Vagina (tissue), 2 donors: ENCODE measurements around the gene MAP3K9. TPM values are rescaled to one million over a fixed set of nuclear protein-coding genes. Genes with fewer than 3 reads are reported as not detected.

Experiments
- DNase-seq, 2 donors: peaks; one replicate each; pipeline ENCODE4 v3.0.0-alpha.2; 2017; ENCODE audit errors: extremely low spot score in 2 of 2
- H3K27ac ChIP-seq: fragments of 200-600 bp; sonication (generic); one replicate; pipeline ENCODE4 v1.5.1; 2019
- H3K27me3 ChIP-seq: fragments of 200-600 bp; sonication (generic); one replicate; pipeline ENCODE4 v1.5.1; 2019
- H3K36me3 ChIP-seq, 2 donors: fragments of 200-600 bp; sonication (generic); one replicate each; pipeline ENCODE4 v1.5.1; 2017 to 2019
- H3K4me1 ChIP-seq: fragments of 200-600 bp; sonication (generic); one replicate; pipeline ENCODE4 v1.5.1; 2019
- H3K4me3 ChIP-seq, 2 donors: fragments of 200-600 bp; sonication (generic); 1 replicate in 1 of 2; 2 replicates in 1 of 2; pipeline ENCODE4 v1.5.1; 2016 to 2019
- H3K9me3 ChIP-seq: fragments of 200-600 bp; sonication (generic); one replicate; pipeline ENCODE4 v1.5.1; 2019
- CTCF ChIP-seq, 3 experiments: fragments of 450-650 bp in 2 of 3; fragments of 200-600 bp in 1 of 3; sonication (generic) in 1 of 3; IDR thresholded peaks; one replicate each; pipeline ENCODE4 v1.5.1; 2017 to 2019; ENCODE audit warnings: antibody characterized with exemption in 3 of 3, mild to moderate bottlenecking in 2 of 3, moderate library complexity in 2 of 3
- POLR2A ChIP-seq, 2 donors: fragments of 450-650 bp; IDR thresholded peaks; one replicate each; pipeline ENCODE4 v1.6.1; 2017; ENCODE audit warnings: antibody characterized with exemption in 2 of 2, mild to moderate bottlenecking in 2 of 2, moderate library complexity in 2 of 2
- POLR2AphosphoS5 ChIP-seq, 2 donors: sonication (generic); formaldehyde crosslinking; IDR thresholded peaks; one replicate each; pipeline ENCODE4 v1.9.0; 2017; ENCODE audit warnings: antibody characterized with exemption in 2 of 2, mild to moderate bottlenecking in 2 of 2, low read depth in 1 of 2; ENCODE audit not compliant: insufficient read depth in 1 of 2
- intact Hi-C: fragments of 100-400 bp; cut with DNase I; formaldehyde crosslinking; loops from one replicate; pipeline ENCODE4 v1.15.1; 2023
- total RNA-seq: library from RNA; depleted of rRNA; stranded (reverse); fragments of >200 nt; gene quantifications from one replicate; pipeline ENCODE4 v1.2.3, GENCODE V29; 2016

The MAP3K9 gene
- 11.5 TPM for total RNA-seq

- intact Hi-C loops: no loop called here
- Histone ChIP-seq H3K36me3 (no peaks in the 10 kb centered on the region), H3K27ac (peak within 1 kb of the TSS; percentile 69), H3K9me3 (no peaks in the 10 kb centered on the region), H3K27me3 (no peaks in the 10 kb centered on the region), H3K4me1 (peaks cover 18% of the 10 kb centered on the region), H3K4me3 (peak within 1 kb of the TSS; percentile 57 to 71)
- TF ChIP-seq POLR2AphosphoS5 (IDR thresholded peaks at IDR 0.05; ENCODE audit: insufficient read depth in 1 of 2, low read depth in 1 of 2) (peak; percentile 50 to 57), POLR2A (IDR thresholded peaks at IDR 0.05) (no peak), CTCF (IDR thresholded peaks at IDR 0.05) (no peak)
- DNase-seq: no peak
Measured at GRCh38 chr14:70809225-70810219, at the start of gene MAP3K9. MAP3K9 (minus strand) TSS chr14:70809513; CDS start chr14:70809171, 342 bp downstream.

GRCh38 chr14:70858641-70859040 lies 49.3 kb upstream of the MAP3K9 start:
- Histone ChIP-seq H3K27ac (no peak overlapping the region), H3K4me1 (no peaks in the 10 kb centered on the region), H3K9me3 (no peaks in the 10 kb centered on the region), H3K36me3 (no peaks in the 10 kb centered on the region), H3K27me3 (no peaks in the 10 kb centered on the region), H3K4me3 (no peak overlapping the region)
- no peak for DNase-seq
- intact Hi-C loops: no loop called here
- TF ChIP-seq POLR2AphosphoS5 (IDR thresholded peaks at IDR 0.05; ENCODE audit: insufficient read depth in 1 of 2, low read depth in 1 of 2): no peak
- no peak for TF ChIP-seq POLR2A (IDR thresholded peaks at IDR 0.05)
- no peak for TF ChIP-seq CTCF (IDR thresholded peaks at IDR 0.05)

GRCh38 chr14:70857496-70857890 lies 48.2 kb upstream of the MAP3K9 start:
- Histone ChIP-seq H3K9me3 (no peaks in the 10 kb centered on the region), H3K4me1 (no peaks in the 10 kb centered on the region), H3K36me3 (no peaks in the 10 kb centered on the region), H3K4me3 (no peak overlapping the region), H3K27me3 (no peaks in the 10 kb centered on the region), H3K27ac (no peak overlapping the region)
- TF ChIP-seq CTCF (IDR thresholded peaks at IDR 0.05): no peak
- no peak for TF ChIP-seq POLR2A (IDR thresholded peaks at IDR 0.05)
- TF ChIP-seq POLR2AphosphoS5 (IDR thresholded peaks at IDR 0.05; ENCODE audit: insufficient read depth in 1 of 2, low read depth in 1 of 2): no peak
- intact Hi-C loops: no loop called here
- DNase-seq: no peak

GRCh38 chr14:70856851-70857495 lies 47.7 kb upstream of the MAP3K9 start:
- Histone ChIP-seq H3K27ac (no peak overlapping the region), H3K27me3 (no peaks in the 10 kb centered on the region), H3K9me3 (no peaks in the 10 kb centered on the region), H3K4me3 (no peak overlapping the region), H3K36me3 (no peaks in the 10 kb centered on the region), H3K4me1 (no peaks in the 10 kb centered on the region)
- no peak for TF ChIP-seq CTCF (IDR thresholded peaks at IDR 0.05)
- no peak for TF ChIP-seq POLR2AphosphoS5 (IDR thresholded peaks at IDR 0.05; ENCODE audit: insufficient read depth in 1 of 2, low read depth in 1 of 2)
- no peak for TF ChIP-seq POLR2A (IDR thresholded peaks at IDR 0.05)
- no peak for DNase-seq
- intact Hi-C loops: no loop called here
